Inflammatory macrophage (primary cell): ENCODE data around the gene C1QTNF6.

Experiments
- DNase-seq, 2 donors: peaks; one replicate each; pipeline ENCODE4 v3.0.0-alpha.2; 2020 to 2022

Gene C1QTNF6

GRCh38 chr22:37160027-37160426 lies 28.0 kb downstream of the C1QTNF6 start:
- DNase-seq, result no peak

DNA sequence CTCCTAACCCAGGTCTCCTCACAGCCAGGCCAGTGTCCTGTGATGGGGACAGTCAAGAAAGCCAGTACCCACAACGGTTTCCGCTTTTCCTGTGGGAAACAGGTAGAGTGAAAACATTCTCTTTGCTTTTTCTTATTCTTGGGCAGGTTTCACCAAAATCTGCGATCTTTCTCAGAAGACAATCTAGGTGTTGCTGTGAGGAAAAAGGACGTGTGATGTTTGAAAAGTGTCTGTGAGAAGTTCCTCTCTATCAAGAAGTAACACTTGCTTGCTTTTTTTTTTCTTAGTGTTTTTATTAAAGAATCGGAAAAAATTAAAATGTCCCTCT lies 29.1 kb downstream of the C1QTNF6 start:
- DNase-seq, result no peak

GRCh38 chr22:37157516-37158285 lies 30.3 kb downstream of the C1QTNF6 start:
- no peak for DNase-seq

DNA sequence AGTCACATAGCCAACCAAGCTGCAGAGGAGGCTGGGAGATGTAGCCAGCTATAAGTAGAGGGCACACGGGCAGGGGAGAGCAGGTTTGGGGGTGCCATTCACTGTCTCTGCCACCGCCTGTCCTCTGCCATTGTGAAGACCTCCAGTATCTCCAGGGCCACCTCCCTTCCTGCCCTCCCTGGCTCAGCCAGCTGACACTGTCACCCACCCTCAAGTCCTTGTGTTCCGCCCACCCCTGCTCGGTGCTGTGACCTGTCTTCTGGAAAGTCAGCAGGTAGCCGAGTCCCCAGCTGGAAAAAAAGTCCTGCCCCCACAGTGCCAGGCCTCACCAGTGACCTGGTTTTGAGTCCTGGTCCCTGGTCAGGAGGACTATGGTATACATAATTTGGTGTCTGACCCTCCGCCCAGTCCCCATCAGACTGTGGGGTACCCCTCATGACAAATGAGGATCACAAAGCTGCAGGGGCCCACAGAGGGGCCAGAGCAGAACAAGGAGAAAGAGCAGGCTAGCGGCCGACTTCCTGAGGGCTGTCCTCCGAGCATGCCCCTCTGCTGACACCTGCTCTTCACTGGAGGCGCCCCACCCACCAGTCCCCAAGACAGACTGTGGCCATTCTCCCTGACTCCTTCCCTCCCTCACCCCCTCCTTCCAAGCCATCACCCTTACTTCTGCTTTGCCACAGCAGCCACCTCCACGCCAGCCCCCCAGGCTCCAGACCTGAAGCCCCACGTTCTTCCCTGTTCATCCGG lies 31.2 kb downstream of the C1QTNF6 start:
- DNase-seq, result no peak

DNA sequence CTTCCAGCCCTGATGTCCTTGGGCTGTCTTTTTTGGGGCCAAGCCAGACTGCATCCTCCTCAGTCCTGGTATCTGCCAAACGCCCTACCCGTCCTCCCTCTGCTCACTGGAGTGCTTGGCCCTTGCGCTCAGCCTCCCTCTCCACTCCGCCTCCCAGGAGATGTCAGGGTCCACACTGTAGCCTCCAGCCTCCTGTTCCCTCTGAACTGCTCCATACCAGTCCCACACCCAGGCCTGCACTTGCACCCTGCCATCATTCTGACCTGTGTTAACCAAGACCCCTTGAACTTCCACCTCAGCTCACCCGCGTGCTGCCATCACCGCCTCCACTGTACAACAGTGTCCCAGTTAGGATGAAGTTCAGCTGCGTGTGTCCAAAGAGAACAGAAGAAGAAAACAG lies 32.1 kb downstream of the C1QTNF6 start:
- DNase-seq, result no peak

GRCh38 chr22:37154925-37155712 lies 32.9 kb downstream of the C1QTNF6 start:
- no peak for DNase-seq

DNA sequence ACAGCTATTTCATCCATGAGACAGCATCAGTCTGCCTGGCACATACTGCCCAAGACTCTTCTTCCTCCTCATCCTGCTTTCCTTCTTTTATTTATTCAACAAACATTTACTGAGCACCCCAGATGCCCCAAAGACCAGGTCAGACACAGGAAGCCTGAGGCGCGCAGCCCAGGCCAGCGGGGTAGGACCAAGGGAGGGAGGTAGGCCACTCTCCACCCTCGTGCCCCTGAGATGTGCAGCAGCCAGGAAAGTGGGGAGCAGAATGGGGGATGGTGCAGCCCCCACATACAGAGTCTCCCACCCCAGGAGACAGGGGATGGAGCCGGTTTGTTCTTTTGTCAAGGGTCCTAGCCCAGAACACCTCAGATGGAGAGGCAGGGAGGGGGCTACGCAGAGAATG lies 34.1 kb downstream of the C1QTNF6 start:
- no peak for DNase-seq

- DNase-seq, result peak; percentile 48 to 54
Observed at GRCh38 chr22:37151401-37151800, 36.6 kb downstream of the C1QTNF6 start.

GRCh38 chr22:37150701-37151100 lies 37.3 kb downstream of the C1QTNF6 start:
- DNase-seq, result no peak

- DNase-seq, result no peak
Observed at GRCh38 chr22:37148742-37149665, 39.0 kb downstream of the C1QTNF6 start.

DNA sequence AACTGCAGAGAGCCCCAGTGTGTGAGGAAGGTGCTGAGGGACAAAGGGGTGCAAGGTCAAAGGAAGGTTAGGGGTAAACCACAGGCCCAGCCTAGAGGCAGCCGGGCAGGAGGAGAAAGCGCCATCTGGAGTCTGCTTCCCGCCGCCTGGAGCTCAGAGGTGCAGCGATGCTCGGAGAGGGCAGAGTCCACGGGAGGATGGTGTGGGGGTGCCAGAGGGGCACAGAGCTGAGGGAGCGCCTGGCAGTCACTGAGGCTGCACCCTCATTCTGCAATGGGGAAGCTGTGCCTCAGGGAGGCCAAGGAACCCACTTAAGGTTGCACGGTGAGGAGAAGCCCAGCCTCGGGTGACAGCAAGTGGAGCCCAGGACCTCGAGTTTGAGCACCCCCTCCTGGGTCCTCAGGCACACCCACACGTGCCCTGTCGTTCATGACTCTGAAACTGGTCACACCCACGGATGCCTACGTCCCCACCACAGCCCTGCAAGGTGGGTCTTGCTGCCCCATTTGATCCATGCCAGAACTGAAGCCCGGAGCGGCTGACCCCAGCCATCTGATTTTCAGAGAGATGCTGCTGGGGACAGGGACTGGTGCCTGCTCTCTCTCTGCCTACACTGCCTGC lies 39.9 kb downstream of the C1QTNF6 start:
- no peak for DNase-seq

GRCh38 chr22:37147186-37147990 lies 40.7 kb downstream of the C1QTNF6 start:
- DNase-seq, result no peak

DNA sequence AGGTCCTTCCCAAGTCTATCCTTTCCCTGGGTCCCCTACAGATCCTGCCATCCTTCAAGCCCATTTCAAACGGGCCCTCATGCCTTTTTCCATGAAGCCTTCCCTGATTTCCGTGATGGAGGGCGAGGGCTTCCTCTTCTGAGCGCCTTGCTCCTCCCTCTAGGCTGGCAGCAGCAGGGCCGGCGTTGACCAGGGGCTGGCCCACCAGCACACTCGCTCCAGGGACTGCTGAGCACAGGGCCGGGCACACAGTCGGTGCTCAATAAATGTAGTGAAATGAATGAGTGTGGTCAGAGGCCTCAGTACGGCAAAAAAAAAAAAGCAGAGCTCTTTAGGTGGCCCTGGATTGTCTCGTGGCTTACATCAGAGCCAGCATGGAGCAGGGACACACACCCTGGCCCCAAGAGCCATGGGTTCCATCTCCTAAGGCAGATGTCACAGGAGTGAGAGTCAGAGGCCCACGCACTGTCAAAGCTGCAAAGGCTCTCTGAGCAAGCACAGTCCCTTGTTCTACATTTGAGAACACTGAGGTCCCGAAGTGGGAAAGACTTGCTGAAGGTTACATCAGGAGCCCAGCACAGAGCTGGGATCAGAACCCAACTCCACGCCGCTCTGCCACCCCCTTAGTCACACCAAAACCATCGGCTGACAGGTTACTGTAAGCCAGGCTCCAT lies 41.4 kb downstream of the C1QTNF6 start:
- no peak for DNase-seq

- no peak for DNase-seq
Observed at GRCh38 chr22:37146051-37146385, 42.0 kb downstream of the C1QTNF6 start.

DNA sequence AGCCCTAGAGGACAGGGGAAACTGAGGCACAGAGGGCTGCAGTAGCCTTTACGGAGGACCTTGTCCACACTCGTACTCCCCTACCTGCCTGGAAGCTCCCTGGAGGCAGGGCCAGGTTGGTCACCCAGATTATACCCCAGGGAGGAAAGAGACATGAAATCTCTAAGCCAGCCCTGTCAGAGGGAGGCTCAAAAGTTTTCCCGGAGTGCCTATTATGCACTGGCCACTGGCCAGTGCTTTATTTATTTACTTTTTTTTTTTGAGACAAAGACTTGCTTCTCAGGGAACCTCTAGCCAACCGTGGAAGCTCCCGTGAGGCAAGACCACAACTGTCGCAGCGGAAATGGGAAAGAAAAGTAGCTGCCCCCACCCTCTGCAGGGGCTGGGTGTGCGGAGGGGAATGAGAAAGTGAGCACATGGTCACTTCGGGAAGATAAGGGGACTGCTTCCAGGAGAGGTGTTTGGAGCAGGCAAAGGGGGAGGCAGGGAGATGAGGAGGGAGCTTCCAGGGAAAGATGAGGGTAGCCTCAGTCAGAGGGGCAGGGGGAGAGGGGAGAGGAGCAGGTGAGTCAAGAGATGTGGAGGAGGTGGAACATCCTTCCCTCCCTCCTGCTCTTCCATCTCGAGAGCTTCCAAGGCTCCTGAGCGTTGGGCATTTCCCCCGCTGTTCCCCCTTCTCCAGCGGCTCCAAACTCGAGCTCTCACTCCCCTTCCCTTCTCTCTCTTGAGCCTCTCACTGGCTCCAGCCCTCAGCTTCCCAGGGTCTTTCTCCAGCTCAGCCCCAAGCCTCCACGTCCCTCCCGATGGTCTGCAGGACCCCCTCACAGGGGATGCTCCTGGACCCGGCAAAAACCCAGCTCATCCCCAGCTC lies 42.6 kb downstream of the C1QTNF6 start:
- DNase-seq, result no peak

- no peak for DNase-seq
Observed at GRCh38 chr22:37144180-37144554, 43.9 kb downstream of the C1QTNF6 start.

GRCh38 chr22:37141971-37142370 lies 46.1 kb downstream of the C1QTNF6 start:
- no peak for DNase-seq

DNA sequence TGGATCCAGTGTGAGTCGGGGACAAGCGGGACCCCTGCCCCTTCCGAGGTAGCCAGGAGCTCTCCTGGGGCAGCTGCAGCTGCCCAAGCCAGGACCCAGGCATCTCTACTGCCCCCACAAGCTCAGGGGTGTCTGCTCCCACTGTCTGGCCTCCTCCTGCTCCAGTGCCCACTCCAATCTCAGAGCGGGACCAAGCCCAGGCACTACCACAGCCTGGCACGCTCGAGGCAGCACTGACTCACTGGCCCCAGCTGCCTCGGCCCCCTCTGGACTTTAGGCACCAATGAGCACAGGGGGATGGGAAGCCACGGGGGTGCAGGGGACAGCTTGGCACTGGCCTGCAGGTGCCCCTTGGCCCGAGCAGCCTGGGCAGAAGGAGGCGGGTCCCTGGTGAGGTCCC lies 46.6 kb downstream of the C1QTNF6 start:
- DNase-seq, result no peak

DNA sequence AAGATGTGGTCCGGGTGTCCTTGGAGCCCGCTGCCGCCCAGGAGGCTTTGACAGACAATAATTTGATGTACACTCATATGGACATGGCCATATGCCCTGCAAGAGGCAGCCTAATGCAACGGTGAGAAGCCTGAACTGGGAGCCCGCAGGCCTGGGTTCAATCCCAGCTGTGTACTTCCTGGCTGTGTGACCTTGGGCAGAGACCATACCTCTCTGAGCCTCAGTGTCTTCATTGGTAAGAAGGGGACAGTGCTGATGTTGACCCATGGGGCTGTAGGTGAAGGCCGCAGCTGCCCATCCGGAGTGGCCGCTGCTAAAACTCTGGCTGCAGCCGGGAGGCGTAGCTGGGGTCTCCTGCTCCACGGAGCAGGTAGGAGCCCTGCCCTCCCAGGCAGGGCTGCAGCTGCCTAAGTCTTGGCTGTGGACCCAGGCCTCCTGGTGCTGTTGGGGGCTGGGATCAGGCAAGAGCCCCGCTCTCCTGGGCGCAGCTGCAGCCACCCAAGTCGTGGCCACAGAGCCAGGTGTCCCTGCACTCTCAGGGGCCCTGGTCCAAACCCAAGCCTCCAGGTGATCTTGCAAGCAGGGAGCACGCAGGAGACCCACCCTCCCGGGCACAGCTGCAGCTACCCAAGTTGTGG lies 47.2 kb downstream of the C1QTNF6 start:
- no peak for DNase-seq
